ENCODE results near the gene B3GALT6. TPM values are rescaled to one million over a fixed set of nuclear protein-coding genes. Genes with fewer than 3 reads are reported as not detected.

The B3GALT6 gene
- total and polyA plus RNA-seq, 8 donors: 1.8 to 13.8 (median 7.5) TPM; not detected in 1

DNA sequence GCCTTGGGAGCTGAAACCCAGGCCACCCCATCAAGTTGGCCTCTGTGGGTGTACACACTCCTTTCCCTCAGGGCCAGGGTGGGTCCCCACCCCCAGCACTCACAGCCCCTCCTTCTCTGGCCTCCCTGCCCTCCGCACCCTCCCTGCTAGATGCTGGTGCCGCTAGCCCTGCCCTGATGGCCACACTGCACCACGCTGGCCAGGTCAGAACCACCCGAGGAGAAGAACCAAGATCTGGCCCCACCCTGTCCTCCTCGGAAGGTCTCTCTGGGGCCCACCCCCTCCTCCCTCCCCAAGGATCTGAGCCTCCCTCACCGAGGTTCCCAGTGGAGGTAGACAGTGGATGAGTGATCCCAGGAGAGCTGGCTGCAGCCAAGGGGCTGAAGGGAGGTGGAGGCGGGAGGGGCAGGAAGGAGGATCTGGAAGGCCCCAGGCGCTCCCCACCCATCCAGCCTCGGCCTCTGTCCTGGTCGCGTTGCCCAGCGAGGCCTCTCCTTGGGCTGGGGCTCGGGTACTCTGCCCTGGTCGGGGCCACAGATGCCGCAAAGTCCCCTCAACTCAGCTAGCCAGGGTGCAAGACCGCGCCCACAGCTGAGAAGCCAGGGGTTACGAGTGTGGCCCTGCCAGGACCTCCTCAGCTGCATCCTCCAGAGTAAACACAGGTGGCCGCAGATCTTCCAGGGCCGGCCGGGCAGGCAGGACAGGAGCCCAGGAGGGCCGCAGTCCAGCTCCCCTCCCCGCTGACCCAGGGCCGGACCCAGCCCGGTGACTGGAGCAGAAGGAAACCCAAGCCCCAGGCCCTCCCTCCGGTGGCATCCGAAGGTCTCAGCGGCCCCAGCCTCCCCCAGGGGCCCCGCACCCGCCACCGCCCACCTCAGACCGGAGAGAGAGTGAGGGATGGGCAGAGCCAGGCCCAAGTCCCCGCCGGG is 5.2 kb downstream of the B3GALT6 start:
- peak in 1 of 2 donors; percentile 62 for DNase-seq
- WGBS, 5 donors: 19 to 41% (median 21%) methylated on average over 15 to 34 of the region's 34 CpGs
- no peak for TF ChIP-seq EP300 (IDR thresholded peaks at IDR 0.05)
- TF ChIP-seq POLR2AphosphoS5 (IDR thresholded peaks at IDR 0.05): no peak
- TF ChIP-seq, protein P1, sequence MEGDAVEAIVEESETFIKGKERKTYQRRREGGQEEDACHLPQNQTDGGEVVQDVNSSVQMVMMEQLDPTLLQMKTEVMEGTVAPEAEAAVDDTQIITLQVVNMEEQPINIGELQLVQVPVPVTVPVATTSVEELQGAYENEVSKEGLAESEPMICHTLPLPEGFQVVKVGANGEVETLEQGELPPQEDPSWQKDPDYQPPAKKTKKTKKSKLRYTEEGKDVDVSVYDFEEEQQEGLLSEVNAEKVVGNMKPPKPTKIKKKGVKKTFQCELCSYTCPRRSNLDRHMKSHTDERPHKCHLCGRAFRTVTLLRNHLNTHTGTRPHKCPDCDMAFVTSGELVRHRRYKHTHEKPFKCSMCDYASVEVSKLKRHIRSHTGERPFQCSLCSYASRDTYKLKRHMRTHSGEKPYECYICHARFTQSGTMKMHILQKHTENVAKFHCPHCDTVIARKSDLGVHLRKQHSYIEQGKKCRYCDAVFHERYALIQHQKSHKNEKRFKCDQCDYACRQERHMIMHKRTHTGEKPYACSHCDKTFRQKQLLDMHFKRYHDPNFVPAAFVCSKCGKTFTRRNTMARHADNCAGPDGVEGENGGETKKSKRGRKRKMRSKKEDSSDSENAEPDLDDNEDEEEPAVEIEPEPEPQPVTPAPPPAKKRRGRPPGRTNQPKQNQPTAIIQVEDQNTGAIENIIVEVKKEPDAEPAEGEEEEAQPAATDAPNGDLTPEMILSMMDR (IDR thresholded peaks at IDR 0.05): no peak
- TF ChIP-seq POLR2A (IDR thresholded peaks at IDR 0.05): no peak
- intact Hi-C loops (cut with DNase I; ENCODE audit: low total_unique reads): no loop called here
- H3K4me1 ChIP-seq: peaks cover 21 to 47% (median 44%) of the 10 kb centered on the region in 4 donors
- H3K27me3 ChIP-seq: peaks cover 0 to 53% (median 41%) of the 10 kb centered on the region in 3 donors
- H3K36me3 ChIP-seq: peaks cover 0 to 19% (median 15%) of the 10 kb centered on the region in 4 donors
- H3K9me3 ChIP-seq: peaks cover 0 to 3% (median 0%) of the 10 kb centered on the region in 4 donors
- H3K4me3 ChIP-seq: no peak overlapping the region
- no peak overlapping the region for H3K27ac ChIP-seq

DNA sequence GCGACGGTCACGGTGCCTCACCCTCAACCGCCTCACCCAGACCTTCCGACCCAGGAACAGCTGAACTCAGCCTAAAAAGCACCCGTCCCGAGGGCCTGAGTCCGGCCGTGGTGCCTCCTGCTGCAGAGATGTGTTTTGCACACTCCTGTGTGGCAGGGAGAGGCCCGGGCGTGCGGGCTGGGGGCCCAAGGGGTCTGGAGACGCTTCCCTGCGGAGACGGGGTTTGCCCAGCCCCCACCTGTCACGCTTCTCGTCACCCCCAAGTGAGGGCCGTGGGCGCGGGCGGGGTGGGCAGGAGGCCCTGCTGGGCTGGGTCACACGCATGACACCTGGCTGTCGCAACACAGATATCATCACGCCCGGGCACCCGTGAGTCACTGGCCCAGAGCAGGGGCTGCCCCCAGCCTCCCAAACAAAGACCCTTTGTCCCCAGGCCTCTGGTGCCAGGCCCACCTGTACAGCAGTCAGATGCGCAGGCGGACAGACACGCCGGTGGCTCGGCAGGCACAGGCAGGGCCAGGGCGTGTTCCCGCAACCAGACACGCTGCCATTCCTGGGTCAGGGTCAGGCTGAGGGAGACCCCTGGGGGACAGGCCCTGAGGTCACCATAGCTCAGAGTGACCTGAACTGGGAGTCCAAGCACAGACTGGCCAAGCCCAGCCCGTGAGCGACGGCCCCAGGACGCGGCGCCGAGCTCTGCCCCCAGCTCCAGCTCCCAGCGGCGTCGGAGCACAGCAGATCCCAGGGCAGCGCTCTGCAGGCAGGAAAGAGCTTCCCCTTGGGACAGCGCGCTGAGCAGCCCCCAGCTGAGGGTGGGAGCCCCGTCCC is 6.1 kb downstream of the B3GALT6 start:
- no peaks in the 10 kb centered on the region for H3K9me3 ChIP-seq
- peaks cover 0 to 54% (median 41%) of the 10 kb centered on the region in 3 donors for H3K27me3 ChIP-seq
- intact Hi-C loops (cut with DNase I; ENCODE audit: low total_unique reads): no loop called here
- TF ChIP-seq, protein P1 (IDR thresholded peaks at IDR 0.05): no peak
- TF ChIP-seq EP300 (IDR thresholded peaks at IDR 0.05) (no peak), POLR2A (IDR thresholded peaks at IDR 0.05) (no peak)
- DNase-seq: peak in 1 of 2 donors; percentile 60
- 26 to 61% (median 39%) methylated on average over 23 to 48 of the region's 48 CpGs for WGBS, 5 donors
- H3K4me1 ChIP-seq: peaks cover 14 to 40% (median 37%) of the 10 kb centered on the region in 4 donors
- H3K27ac ChIP-seq: no peak overlapping the region
- peaks cover 0 to 22% (median 15%) of the 10 kb centered on the region in 4 donors for H3K36me3 ChIP-seq
- H3K4me3 ChIP-seq: no peak overlapping the region

DNA sequence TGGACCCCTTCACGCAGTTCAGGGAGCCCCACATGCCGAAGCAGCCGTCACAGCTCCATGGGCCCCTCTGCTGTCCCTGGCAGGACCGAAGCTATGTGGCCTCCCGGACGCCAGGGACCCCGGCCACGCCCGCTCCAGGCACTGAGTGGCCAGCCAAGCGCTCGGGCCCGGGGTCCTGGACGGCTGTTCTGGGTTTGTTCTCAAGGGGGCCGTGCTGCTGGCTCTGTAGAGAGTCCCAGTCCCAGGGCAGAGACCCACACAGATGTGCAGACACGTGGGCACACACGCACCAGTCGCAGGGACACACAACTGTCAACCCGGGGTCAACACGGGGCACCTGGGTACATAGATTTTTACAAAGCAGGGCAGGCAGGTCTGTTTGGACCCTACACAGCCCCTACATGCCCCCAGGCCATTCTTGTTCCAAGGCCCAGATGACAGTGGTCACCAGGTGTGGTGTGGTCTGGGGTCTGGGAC is 6.7 kb downstream of the B3GALT6 start:
- H3K36me3 ChIP-seq: peaks cover 0 to 22% (median 15%) of the 10 kb centered on the region in 4 donors
- H3K9me3 ChIP-seq: no peaks in the 10 kb centered on the region
- no peak overlapping the region for H3K4me3 ChIP-seq
- intact Hi-C loops (cut with DNase I; ENCODE audit: low total_unique reads): no loop called here
- no peak for DNase-seq
- H3K4me1 ChIP-seq: peaks cover 13 to 37% (median 33%) of the 10 kb centered on the region in 4 donors
- no peak for TF ChIP-seq POLR2A (IDR thresholded peaks at IDR 0.05)
- TF ChIP-seq EP300 (IDR thresholded peaks at IDR 0.05): no peak
- TF ChIP-seq, protein P1 (IDR thresholded peaks at IDR 0.05): no peak
- no peak for TF ChIP-seq POLR2AphosphoS5 (IDR thresholded peaks at IDR 0.05)
- H3K27ac ChIP-seq: no peak overlapping the region
- WGBS, 5 donors: 44 to 68% (median 58%) methylated on average over 19 of the region's 19 CpGs
- peaks cover 0 to 60% (median 41%) of the 10 kb centered on the region in 3 donors for H3K27me3 ChIP-seq

DNA sequence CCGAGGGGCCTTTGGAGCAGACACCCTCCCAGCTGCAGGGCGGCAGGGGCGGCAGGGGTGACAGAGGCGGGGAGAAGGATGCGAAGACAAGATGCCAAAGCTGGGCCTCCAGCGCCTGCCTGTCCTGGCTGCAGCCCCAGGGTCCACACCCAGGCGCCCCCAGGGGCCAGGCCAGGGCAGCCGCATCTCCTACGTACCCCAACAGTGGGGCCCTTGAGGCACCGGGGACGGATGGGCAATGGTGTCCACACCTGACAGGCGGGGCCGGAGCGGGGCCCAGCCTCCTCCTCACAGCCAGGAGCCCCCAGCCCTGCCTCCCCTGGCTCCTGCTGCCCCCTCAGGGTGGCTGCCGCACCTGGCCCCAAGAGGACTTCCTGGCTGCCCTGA is 7.2 kb downstream of the B3GALT6 start:
- peaks cover 0 to 65% (median 41%) of the 10 kb centered on the region in 3 donors for H3K27me3 ChIP-seq
- H3K27ac ChIP-seq: no peak overlapping the region
- TF ChIP-seq POLR2A (IDR thresholded peaks at IDR 0.05) (no peak), EP300 (IDR thresholded peaks at IDR 0.05) (no peak), POLR2AphosphoS5 (IDR thresholded peaks at IDR 0.05) (no peak)
- TF ChIP-seq, protein P1 (IDR thresholded peaks at IDR 0.05): no peak
- no peak for DNase-seq
- H3K9me3 ChIP-seq: no peaks in the 10 kb centered on the region
- 52 to 87% (median 66%) methylated on average over 3 to 15 of the region's 15 CpGs for WGBS, 5 donors
- H3K4me1 ChIP-seq: peaks cover 13 to 38% (median 35%) of the 10 kb centered on the region in 4 donors
- peaks cover 0 to 18% (median 13%) of the 10 kb centered on the region in 4 donors for H3K36me3 ChIP-seq
- intact Hi-C loops (cut with DNase I; ENCODE audit: low total_unique reads): no loop called here
- H3K4me3 ChIP-seq: no peak overlapping the region

Data from stomach (tissue), 9 donors.